ENCODE results near the gene TGFBR3.

TGFBR3 gene

DNA sequence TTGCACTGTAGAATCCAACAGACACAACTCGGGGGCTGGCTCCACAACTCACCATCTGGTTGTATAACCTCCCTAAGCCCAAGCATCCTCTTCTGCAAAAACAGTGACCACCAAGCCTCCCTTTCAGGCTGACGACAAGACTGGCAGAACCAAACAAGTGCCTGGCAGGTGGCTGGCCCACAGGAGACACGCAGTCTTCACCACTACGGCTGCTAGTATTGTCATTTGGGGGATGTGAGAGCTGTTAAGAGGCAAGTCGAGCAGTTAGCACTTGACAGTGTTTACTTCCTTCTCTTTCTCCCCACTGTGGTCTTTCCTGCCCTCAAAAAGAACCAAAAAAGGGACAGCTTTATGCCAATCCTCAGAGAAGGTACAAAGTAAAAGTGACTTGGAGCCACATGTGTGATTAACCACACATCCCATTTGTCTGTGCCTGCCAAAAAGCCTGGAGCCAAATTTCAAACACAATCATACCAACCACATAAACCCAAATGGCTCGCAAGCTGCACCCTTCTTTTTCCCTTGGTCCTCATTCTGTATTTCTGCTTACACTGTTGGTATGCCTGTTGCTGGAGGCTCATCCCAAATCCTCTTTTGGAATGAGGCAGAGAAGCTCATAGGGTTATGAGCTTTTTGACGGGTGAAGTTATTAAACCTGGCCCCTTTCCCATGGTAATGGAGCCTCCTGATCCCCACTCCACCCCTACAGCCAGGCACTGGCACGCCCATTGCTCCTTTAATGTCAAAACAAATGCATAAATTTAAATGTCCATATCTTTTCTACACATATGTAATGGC lies 94.1 kb downstream of the TGFBR3 start:
- Histone ChIP-seq H3K4me1 (ENCODE audit: control insufficient read depth, low read depth, low read length) (peaks cover 30% of the 10 kb centered on the region), H3K36me3 (ENCODE audit: control insufficient read depth, low read depth, low read length) (no peaks in the 10 kb centered on the region), H3K27ac (ENCODE audit: low read length) (no peak overlapping the region)

DNA sequence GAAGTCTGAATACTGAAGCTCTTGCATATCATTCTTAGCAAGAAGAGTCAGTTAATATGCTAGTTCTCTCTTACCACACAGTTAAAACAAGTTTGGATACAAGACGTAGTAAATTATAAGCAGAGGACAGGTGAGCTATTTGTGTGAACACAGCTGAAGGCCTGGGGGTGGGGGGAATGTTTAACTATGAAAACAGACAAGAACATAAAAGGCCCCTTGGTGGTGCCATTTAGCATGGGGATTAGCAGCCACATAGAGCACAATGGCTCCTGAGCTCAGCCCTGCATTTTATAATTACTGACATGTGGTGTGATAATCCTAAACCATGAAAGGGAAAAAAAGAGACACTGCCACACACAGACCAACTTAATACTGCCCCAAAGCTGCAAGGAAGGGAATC lies 94.8 kb downstream of the TGFBR3 start:
- Histone ChIP-seq H3K27me3 (ENCODE audit: control insufficient read depth, insufficient read depth, low read length) (no peaks in the 10 kb centered on the region), H3K4me3 (ENCODE audit: low read length) (peak overlapping the region; percentile 14), H3K4me1 (ENCODE audit: control insufficient read depth, low read depth, low read length) (peaks cover 30% of the 10 kb centered on the region), H3K9ac (ENCODE audit: low read length) (no peak overlapping the region), H3K9me3 (ENCODE audit: control insufficient read depth, low read depth, low read length) (no peaks in the 10 kb centered on the region), H3K27ac (ENCODE audit: low read length) (no peak overlapping the region), H3K36me3 (ENCODE audit: control insufficient read depth, low read depth, low read length) (no peaks in the 10 kb centered on the region)

More for the DNA sequence above, 94.1 kb downstream of the TGFBR3 start:
- H3K4me3 ChIP-seq (ENCODE audit: low read length), result peak overlapping the region; percentile 14
- H3K9me3 ChIP-seq (ENCODE audit: control insufficient read depth, low read depth, low read length), result no peaks in the 10 kb centered on the region
- no peaks in the 10 kb centered on the region for H3K27me3 ChIP-seq (ENCODE audit: control insufficient read depth, insufficient read depth, low read length)
- no peak overlapping the region for H3K9ac ChIP-seq (ENCODE audit: low read length)

DNA sequence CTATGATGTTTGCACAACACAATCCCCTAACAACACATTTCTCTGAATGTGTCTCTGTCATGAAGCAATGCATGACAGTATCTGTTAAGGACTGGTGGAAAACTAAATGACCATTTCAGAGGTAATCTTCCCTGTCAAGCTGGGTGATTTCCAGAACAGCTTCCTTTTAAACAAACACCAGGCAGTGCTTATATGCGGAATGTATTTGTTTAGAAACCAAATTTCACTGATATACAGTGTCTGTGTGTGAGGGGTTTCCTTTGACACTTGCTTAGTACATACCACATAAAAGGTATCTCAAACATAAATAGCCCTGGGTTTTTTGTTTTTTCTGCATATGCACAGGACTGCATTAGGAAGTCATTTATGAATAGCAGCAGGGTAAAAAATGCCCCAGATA lies 95.6 kb downstream of the TGFBR3 start:
- Histone ChIP-seq H3K36me3 (ENCODE audit: control insufficient read depth, low read depth, low read length) (no peaks in the 10 kb centered on the region), H3K4me3 (ENCODE audit: low read length) (no peak overlapping the region), H3K4me1 (ENCODE audit: control insufficient read depth, low read depth, low read length) (peaks cover 30% of the 10 kb centered on the region), H3K27ac (ENCODE audit: low read length) (no peak overlapping the region), H3K9ac (ENCODE audit: low read length) (no peak overlapping the region), H3K27me3 (ENCODE audit: control insufficient read depth, insufficient read depth, low read length) (no peaks in the 10 kb centered on the region), H3K9me3 (ENCODE audit: control insufficient read depth, low read depth, low read length) (no peaks in the 10 kb centered on the region)

DNA sequence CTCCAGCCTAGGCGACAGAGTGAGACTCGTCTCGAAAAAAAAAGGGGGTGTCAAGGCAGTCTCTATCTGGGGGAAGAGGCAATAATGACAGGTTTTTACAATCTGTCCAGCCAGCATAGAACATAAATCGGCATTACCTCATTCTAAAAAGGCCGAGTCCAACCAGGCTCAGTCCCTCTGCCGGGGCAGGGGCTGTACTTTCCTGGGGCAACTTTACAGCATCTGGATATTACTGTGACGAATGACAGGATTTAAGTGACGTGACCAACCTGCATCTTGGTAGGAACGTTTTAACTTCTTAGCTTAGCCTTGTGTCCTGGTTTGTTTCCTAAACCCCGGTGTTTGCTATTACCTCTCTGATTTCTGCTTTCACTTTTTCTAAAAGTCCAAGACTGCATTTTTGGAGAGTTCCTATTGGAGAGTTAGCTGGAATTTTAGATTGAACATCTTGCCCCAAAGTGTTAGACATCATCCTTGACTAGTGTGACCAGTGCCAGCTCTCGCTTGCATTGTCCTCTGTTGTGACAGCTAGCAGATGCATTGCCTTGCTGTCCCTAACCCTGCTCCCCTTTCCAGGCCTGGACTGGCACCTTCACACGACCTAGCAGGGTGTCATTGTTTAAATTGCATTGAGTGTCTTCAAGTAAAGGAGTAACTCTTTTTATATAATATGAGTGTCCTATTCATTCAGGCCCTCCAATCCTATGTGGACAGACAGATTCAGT lies 96.5 kb downstream of the TGFBR3 start:
- H3K27ac ChIP-seq (ENCODE audit: low read length), result no peak overlapping the region
- H3K9me3 ChIP-seq (ENCODE audit: control insufficient read depth, low read depth, low read length), result no peaks in the 10 kb centered on the region
- no peak overlapping the region for H3K4me3 ChIP-seq (ENCODE audit: low read length)
- no peak overlapping the region for H3K9ac ChIP-seq (ENCODE audit: low read length)
- peaks cover 30% of the 10 kb centered on the region for H3K4me1 ChIP-seq (ENCODE audit: control insufficient read depth, low read depth, low read length)
- H3K27me3 ChIP-seq (ENCODE audit: control insufficient read depth, insufficient read depth, low read length), result no peaks in the 10 kb centered on the region
- H3K36me3 ChIP-seq (ENCODE audit: control insufficient read depth, low read depth, low read length), result no peaks in the 10 kb centered on the region

DNA sequence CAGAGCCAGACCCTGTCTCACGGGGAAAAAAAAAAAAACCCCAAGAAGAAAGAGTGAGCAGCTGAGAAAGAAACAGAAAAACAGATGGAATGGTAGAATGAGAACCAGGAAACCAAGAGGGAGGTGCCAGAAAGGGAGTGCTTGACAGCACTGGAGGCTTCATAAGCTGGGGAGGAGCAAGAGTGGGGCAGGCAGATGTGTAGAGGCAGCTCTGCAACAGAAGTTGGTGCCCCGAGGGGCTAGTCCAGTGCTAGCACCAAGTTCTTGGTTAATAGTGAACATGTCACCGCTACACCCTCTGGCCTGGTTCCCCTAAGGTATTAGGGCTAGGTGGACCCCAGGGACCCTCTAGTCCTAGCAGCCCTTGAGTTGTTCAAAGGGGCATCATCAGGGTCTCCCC lies 98.0 kb downstream of the TGFBR3 start:
- no peak overlapping the region for H3K27ac ChIP-seq (ENCODE audit: low read length)
- H3K4me1 ChIP-seq (ENCODE audit: control insufficient read depth, low read depth, low read length), result peaks cover 29% of the 10 kb centered on the region
- H3K36me3 ChIP-seq (ENCODE audit: control insufficient read depth, low read depth, low read length), result no peaks in the 10 kb centered on the region
- no peaks in the 10 kb centered on the region for H3K27me3 ChIP-seq (ENCODE audit: control insufficient read depth, insufficient read depth, low read length)
- no peak overlapping the region for H3K4me3 ChIP-seq (ENCODE audit: low read length)
- H3K9me3 ChIP-seq (ENCODE audit: control insufficient read depth, low read depth, low read length), result no peaks in the 10 kb centered on the region
- no peak overlapping the region for H3K9ac ChIP-seq (ENCODE audit: low read length)

DNA sequence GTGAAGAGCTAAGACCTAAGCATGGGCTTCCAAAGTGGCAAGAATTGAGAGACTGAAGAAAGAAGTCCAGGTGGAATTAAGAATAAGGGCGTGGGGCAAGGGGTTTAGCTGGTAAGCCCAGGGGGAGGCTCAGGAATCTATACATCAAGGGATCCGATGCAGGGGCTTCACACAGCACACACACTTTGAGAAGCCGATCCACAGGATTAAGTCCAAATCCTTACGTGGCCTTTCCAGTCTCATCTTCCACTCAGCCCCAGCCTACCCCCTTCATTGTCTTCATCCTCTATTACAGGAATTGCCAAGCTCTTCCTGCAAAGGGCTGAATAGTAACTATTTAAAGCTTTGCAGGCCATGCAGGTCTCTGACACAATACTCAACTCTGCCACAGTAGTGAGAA lies 101.3 kb downstream of the TGFBR3 start:
- Histone ChIP-seq H3K27ac (ENCODE audit: low read length) (no peak overlapping the region), H3K4me3 (ENCODE audit: low read length) (no peak overlapping the region), H3K4me1 (ENCODE audit: control insufficient read depth, low read depth, low read length) (no peaks in the 10 kb centered on the region)

DNA sequence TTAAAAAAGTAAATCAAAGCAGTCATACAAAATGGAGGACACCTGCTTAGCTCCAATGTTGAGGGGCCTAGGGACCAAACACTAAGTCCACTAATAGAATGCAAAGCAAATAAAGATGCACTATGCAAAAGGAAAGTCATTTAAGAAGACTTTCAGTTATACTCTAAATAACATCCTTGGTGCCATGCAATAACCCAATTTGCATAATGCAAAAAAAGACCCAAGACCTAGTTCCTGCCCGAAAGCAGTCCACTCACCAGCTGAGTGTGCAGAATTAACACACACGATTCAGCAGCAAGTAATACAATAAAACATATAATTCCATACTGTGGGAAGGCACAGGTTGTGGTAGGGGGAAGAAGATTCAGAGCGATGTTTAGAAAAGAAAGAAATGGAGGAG lies 101.8 kb downstream of the TGFBR3 start:
- no peak overlapping the region for H3K9ac ChIP-seq (ENCODE audit: low read length)
- peaks cover 4% of the 10 kb centered on the region for H3K4me1 ChIP-seq (ENCODE audit: control insufficient read depth, low read depth, low read length)
- H3K9me3 ChIP-seq (ENCODE audit: control insufficient read depth, low read depth, low read length), result no peaks in the 10 kb centered on the region
- no peak overlapping the region for H3K4me3 ChIP-seq (ENCODE audit: low read length)
- H3K27me3 ChIP-seq (ENCODE audit: control insufficient read depth, insufficient read depth, low read length), result no peaks in the 10 kb centered on the region
- no peak overlapping the region for H3K27ac ChIP-seq (ENCODE audit: low read length)
- H3K36me3 ChIP-seq (ENCODE audit: control insufficient read depth, low read depth, low read length), result no peaks in the 10 kb centered on the region

More for the DNA sequence above, 101.3 kb downstream of the TGFBR3 start:
- H3K9me3 ChIP-seq (ENCODE audit: control insufficient read depth, low read depth, low read length), result no peaks in the 10 kb centered on the region
- H3K9ac ChIP-seq (ENCODE audit: low read length), result no peak overlapping the region
- no peaks in the 10 kb centered on the region for H3K36me3 ChIP-seq (ENCODE audit: control insufficient read depth, low read depth, low read length)
- H3K27me3 ChIP-seq (ENCODE audit: control insufficient read depth, insufficient read depth, low read length), result no peaks in the 10 kb centered on the region

DNA sequence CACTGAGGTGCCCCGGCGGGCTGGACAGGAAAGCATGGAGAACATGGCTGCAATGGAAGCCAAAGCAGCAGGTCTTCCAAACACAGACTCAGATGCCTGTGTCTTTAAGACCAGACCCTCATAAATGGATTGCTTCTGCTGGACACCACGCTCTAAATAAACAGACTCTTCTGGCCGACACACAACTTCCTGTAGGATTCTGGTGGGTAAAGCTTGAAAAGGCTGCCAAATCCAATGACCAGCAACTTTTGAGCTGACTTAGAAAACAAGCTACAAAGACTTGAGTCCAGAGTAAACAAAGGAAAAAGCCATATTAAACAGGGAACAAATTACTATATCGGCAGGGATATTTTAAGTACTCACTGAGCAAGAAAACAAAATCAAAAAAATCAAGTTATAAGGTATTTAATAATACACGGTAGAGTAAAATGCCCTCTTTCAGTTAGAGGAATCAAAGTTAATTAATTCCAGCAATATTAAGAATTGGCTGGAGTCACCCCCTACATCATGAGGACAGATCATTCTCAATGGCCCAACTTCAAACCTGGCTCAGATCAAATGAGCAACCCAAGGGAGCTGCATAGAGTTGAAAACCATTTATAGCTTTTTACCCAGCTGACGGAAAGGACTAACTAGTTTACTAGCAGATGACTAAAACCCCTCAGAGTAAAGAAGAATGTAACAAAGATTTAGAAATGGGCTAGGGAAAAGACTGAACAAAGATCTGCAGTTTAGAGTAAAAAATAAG lies 102.4 kb downstream of the TGFBR3 start:
- H3K27me3 ChIP-seq (ENCODE audit: control insufficient read depth, insufficient read depth, low read length), result no peaks in the 10 kb centered on the region
- H3K4me3 ChIP-seq (ENCODE audit: low read length), result no peak overlapping the region
- no peak overlapping the region for H3K9ac ChIP-seq (ENCODE audit: low read length)
- no peak overlapping the region for H3K27ac ChIP-seq (ENCODE audit: low read length)
- H3K36me3 ChIP-seq (ENCODE audit: control insufficient read depth, low read depth, low read length), result no peaks in the 10 kb centered on the region
- no peaks in the 10 kb centered on the region for H3K9me3 ChIP-seq (ENCODE audit: control insufficient read depth, low read depth, low read length)
- peaks cover 10% of the 10 kb centered on the region for H3K4me1 ChIP-seq (ENCODE audit: control insufficient read depth, low read depth, low read length)

DNA sequence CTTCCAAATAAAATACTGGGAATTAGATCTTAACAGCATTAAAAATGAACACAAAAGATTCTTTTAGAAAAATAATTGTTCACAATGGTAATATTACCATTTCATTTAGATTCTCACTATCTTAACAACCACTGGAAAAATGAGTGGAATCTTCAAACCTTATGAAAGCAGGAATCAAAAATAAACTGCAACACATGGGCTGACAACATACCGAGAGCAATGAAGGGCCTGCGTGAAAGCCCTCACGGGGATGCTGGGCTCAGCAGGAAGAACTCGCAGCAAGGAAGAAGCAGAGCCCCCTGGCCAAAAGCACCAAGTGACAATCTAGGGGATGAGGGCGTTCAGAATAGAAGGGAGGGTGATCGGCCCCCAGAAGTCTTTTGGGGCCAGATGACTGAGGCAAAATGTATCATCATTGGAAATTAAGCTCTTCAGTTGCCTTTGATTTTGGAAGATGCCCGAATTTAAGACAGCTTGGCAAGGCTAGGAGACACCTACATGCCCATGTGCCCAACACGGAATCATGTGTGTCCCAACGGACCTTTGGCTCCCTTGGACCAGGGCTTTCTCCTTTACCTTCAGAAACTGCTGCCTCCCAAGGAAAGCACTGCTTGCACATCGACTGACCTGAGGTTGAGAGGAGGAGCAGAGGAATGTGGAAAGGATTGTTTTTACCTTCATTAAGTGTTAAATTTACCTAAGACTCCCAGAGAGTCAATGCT lies 103.9 kb downstream of the TGFBR3 start:
- H3K9me3 ChIP-seq (ENCODE audit: control insufficient read depth, low read depth, low read length), result no peaks in the 10 kb centered on the region
- H3K36me3 ChIP-seq (ENCODE audit: control insufficient read depth, low read depth, low read length), result no peaks in the 10 kb centered on the region
- no peak overlapping the region for H3K27ac ChIP-seq (ENCODE audit: low read length)
- no peak overlapping the region for H3K9ac ChIP-seq (ENCODE audit: low read length)
- no peak overlapping the region for H3K4me3 ChIP-seq (ENCODE audit: low read length)
- H3K27me3 ChIP-seq (ENCODE audit: control insufficient read depth, insufficient read depth, low read length), result no peaks in the 10 kb centered on the region
- peaks cover 20% of the 10 kb centered on the region for H3K4me1 ChIP-seq (ENCODE audit: control insufficient read depth, low read depth, low read length)

DNA sequence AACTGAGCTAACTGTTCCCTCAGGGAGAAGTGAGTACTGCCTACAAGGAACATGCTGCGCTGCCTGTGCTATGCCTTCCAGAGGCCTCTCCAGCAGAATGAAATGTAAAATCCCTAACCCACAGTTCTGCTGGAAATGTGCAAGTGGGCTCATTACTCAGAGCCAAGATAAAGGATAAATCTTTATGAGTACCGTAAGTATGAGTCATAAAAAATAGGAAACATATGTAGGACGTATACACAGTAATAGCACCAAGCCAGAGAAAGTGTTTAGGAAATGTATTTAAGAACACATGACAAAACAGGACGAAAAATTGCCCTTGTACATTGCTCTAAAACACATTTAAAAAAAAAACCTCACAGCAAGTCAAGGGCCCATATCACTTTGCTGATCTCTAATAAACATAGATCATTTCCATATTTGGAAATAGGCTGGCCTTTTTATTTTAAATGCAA lies 104.6 kb downstream of the TGFBR3 start:
- no peaks in the 10 kb centered on the region for H3K9me3 ChIP-seq (ENCODE audit: control insufficient read depth, low read depth, low read length)
- H3K9ac ChIP-seq (ENCODE audit: low read length), result no peak overlapping the region
- H3K4me3 ChIP-seq (ENCODE audit: low read length), result no peak overlapping the region
- H3K4me1 ChIP-seq (ENCODE audit: control insufficient read depth, low read depth, low read length), result peaks cover 20% of the 10 kb centered on the region
- no peaks in the 10 kb centered on the region for H3K27me3 ChIP-seq (ENCODE audit: control insufficient read depth, insufficient read depth, low read length)
- no peak overlapping the region for H3K27ac ChIP-seq (ENCODE audit: low read length)
- H3K36me3 ChIP-seq (ENCODE audit: control insufficient read depth, low read depth, low read length), result no peaks in the 10 kb centered on the region

DNA sequence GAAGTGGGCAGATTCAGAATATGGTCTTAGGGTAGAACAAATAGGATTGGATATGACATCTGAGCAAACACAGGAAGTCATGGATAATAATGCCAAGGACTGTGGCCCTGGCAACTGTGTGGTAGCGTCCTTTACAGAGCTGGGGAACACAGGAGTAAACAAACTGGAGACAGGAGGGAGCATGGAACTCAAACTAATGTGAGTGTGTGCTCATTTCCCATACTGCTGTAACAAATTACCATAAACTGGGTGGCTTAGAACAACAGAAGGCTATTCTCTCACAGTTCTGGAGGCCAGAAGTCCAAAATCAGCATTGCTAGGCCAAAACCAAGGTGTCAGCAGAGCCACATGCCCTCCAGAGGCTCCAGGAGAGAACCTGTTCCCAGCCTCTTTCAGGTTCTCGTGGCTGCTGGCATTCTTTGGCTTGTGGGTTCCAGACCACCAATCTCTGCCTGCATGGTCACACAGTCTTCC lies 106.4 kb downstream of the TGFBR3 start:
- Histone ChIP-seq H3K27ac (ENCODE audit: low read length) (no peak overlapping the region), H3K9me3 (ENCODE audit: control insufficient read depth, low read depth, low read length) (no peaks in the 10 kb centered on the region), H3K4me3 (ENCODE audit: low read length) (no peak overlapping the region), H3K9ac (ENCODE audit: low read length) (no peak overlapping the region), H3K36me3 (ENCODE audit: control insufficient read depth, low read depth, low read length) (no peaks in the 10 kb centered on the region), H3K4me1 (ENCODE audit: control insufficient read depth, low read depth, low read length) (peaks cover 20% of the 10 kb centered on the region), H3K27me3 (ENCODE audit: control insufficient read depth, insufficient read depth, low read length) (no peaks in the 10 kb centered on the region)

All from iPS-18a (cell line).